GM10266 (cell line): ENCODE measurements around the gene NKAIN2.
"Not testable (repeated sequence)": the region's sequence is repeated elsewhere in the genome, so short reads cannot be mapped to it uniquely, and the experiment has no call there.

Source experiments
- DNase-seq: peaks from one replicate; pipeline ENCODE4 v3.0.0; 2012; ENCODE audit errors: extremely low spot score
- TF ChIP-seq, protein P1 (sequence below): IDR thresholded peaks from 2 replicates; pipeline ENCODE4 v1.5.1; 2012; ENCODE audit warnings: mild to moderate bottlenecking, low read depth; ENCODE audit not compliant: control insufficient read depth, insufficient read depth; ENCODE audit errors: missing control alignments

The NKAIN2 gene

DNA sequence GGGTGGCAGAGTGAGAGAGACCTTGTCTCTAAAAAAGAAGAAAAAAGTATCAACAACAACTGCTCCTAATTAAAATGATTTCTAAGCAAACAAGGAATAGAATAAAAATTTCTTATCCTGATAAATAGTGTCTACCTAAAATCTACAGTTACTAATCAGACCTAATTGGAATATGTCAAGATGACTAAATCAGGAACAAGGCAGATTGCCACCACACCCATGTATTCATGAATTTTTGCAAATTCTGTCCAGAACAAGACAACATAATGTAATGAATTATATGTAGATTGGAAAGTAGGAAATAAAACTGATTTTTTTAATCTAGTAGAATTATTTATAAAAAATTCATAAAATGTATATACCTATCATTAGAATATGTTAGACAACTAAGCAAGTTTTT, 339.8 kb downstream of the NKAIN2 start:
- DNase-seq = no peak

DNA sequence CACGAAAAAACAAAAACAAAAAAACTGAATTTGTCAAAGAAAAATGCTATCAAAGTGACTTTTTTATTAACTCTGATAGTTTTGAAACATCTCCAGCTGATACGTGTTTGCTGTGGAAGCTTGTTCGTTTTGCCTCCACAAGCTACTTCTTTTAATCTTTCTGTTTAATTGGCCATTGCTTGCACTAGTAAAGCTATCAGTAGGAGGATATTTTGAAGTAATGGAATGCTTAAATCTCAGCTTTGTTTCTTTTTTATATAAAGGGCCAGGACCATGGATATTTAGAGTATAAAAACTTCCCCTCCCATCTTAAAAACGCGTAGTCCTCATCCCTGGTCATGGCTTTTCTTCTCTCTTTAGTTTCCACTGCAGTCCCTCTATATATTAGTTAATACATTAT, 344.0 kb downstream of the NKAIN2 start:
- TF ChIP-seq, protein P1, sequence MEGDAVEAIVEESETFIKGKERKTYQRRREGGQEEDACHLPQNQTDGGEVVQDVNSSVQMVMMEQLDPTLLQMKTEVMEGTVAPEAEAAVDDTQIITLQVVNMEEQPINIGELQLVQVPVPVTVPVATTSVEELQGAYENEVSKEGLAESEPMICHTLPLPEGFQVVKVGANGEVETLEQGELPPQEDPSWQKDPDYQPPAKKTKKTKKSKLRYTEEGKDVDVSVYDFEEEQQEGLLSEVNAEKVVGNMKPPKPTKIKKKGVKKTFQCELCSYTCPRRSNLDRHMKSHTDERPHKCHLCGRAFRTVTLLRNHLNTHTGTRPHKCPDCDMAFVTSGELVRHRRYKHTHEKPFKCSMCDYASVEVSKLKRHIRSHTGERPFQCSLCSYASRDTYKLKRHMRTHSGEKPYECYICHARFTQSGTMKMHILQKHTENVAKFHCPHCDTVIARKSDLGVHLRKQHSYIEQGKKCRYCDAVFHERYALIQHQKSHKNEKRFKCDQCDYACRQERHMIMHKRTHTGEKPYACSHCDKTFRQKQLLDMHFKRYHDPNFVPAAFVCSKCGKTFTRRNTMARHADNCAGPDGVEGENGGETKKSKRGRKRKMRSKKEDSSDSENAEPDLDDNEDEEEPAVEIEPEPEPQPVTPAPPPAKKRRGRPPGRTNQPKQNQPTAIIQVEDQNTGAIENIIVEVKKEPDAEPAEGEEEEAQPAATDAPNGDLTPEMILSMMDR = no peak
- no peak for DNase-seq

More for the DNA sequence above, 339.8 kb downstream of the NKAIN2 start:
- TF ChIP-seq, protein P1 = no peak

DNA sequence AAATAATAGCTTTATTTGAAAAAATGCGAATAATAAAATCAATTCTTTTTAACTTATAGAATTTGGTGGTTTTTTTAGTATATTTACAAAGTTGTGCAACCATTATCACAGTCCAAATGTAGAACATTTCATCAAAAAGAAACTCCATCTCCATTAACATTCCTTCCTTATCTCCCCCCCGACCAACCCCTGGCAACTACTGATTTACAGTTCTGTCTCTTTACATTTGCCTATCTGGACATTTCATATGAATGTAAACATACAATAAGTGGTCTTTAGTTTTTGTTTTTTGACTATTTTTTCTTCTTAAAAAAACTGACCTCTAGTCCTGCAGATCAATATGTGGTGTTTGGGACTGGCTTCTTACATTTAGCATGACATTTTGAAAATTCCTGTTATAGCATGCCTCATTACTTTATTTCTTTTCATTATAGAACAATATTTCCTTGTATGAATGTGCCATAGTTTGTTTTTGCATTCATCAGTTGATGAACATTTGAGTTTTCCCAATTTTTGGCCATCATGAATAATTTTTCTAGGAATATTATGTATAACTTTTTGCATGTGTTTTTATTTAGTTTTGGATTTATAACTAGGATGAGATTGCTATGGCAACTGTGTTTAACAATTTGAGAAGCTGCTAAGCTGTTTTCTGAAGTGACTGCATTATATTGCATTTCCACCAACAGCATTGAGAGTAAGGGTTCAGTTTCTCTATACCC, 344.7 kb downstream of the NKAIN2 start:
- TF ChIP-seq, protein P1 = no peak

DNA sequence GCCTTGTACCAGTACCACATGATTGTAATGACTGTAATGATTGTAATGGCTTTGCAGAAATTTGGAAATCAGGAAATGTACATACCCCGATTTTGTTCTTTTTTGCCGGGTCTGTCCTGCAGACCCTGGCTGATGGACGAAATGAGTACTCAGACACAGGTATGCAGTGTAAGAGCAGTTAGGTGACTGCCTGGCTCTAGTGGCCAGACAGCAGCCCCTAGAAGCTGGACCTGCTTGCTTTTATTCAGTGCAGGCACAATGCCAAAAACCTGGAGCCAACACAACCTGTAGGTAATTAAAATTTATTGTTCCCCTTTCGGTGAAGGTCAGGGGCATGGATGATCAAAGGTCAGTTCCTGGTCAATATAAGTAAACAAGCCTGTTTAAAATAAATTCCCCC, 346.0 kb downstream of the NKAIN2 start:
- TF ChIP-seq, protein P1 = no peak
- no peak for DNase-seq

More for the DNA sequence above, 344.7 kb downstream of the NKAIN2 start:
- no peak for DNase-seq

GRCh38 chr6:124158024-124158423, 354.4 kb downstream of the NKAIN2 start:
- TF ChIP-seq, protein P1 = no peak
- no peak for DNase-seq

DNA sequence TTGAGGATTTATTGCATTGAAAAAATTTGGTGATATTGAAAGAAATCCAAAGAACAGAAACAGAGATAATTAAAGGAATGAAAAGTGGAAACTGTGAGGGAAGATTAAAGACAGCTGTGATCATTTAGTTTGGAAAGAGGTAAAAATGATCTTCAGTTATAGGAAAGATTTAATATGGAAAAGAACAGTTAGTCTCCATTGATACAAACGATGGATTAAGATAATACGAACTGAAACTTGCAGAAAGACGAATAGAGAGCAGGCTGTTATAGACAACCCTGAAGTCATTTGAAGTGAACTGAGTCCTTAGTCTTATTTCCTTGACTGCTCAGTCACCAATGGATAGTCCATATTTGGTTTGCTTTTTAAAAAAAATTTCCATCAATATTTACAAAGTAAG, 360.0 kb downstream of the NKAIN2 start:
- TF ChIP-seq, protein P1 = no peak
- no peak for DNase-seq

DNA sequence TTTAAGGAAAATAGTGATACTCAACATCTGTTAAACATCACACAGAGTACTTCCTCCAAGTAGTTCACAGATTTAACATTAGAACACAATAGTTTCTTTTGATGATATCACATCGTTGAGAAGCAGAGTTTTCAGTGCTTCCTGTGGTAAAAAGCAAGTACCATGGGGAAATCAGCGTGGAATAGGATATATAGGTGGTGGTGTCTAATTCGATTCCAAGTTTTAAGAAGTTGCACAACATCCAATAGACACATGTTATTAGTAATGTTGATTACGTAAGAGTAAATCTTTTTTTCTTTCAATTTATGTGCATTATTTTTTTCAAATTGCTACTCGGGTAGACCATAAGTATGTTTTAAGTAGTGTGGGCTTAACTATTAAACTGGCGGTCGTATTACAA, 360.7 kb downstream of the NKAIN2 start:
- no peak for DNase-seq
- TF ChIP-seq, protein P1 = no peak

DNA sequence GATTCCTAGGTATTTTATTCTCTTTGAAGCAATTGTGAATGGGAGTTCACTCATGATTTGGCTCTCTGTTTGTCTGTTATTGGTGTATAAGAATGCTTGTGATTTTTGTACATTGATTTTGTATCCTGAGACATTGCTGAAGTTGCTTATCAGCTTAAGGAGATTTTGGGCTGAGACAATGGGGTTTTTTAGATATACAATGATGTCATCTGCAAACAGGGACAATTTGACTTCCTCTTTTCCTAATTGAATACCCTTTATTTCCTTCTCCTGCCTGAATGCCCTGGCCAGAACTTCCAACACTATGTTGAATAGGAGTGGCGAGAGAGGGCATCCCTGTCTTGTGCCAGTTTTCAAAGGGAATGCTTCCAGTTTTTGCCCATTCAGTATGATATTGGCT, 363.6 kb downstream of the NKAIN2 start:
- not testable (repeated sequence) for DNase-seq
